Aorta (tissue), 5 donors: Measurements from ENCODE around the gene CILP2. TPM values are rescaled to one million over a fixed set of nuclear protein-coding genes. Genes with fewer than 3 reads are reported as not detected.

ENCODE experiments used
- ATAC-seq: fragments of 200-7000 bp; cut with Tn5 transposase; one replicate; pipeline ENCODE4 v1.9.1; 2022; ENCODE audit warnings: moderate library complexity; ENCODE audit not compliant: low FRiP score
- DNase-seq, 2 donors: peaks; one replicate each; pipeline ENCODE4 v3.0.0-alpha.2; 2020
- H3K27ac ChIP-seq, 2 donors: one replicate each; pipeline ENCODE4 v1.5.1; 2013; ENCODE audit warnings: low read length in 2 of 2, mild to moderate bottlenecking in 2 of 2, moderate library complexity in 2 of 2, control low read depth in 1 of 2, inconsistent platforms in 1 of 2, low read depth in 1 of 2
- H3K27me3 ChIP-seq, 2 donors: one replicate each; pipeline ENCODE4 v1.6.1; 2013; ENCODE audit warnings: control low read depth in 1 of 2, low read length in 1 of 2, mild to moderate bottlenecking in 1 of 2, moderate library complexity in 1 of 2; ENCODE audit not compliant: insufficient read depth in 2 of 2, control insufficient read depth in 1 of 2
- H3K36me3 ChIP-seq, 2 donors: one replicate each; pipeline ENCODE4 v1.6.1; 2013; ENCODE audit warnings: control low read depth in 1 of 2, low read length in 1 of 2, mild to moderate bottlenecking in 1 of 2; ENCODE audit not compliant: insufficient read depth in 2 of 2, control insufficient read depth in 1 of 2
- H3K4me1 ChIP-seq, 2 donors: one replicate each; pipeline ENCODE4 v1.6.1; 2013; ENCODE audit warnings: low read length in 2 of 2, control low read depth in 1 of 2, mild to moderate bottlenecking in 1 of 2, moderate library complexity in 1 of 2; ENCODE audit not compliant: insufficient read depth in 2 of 2, control insufficient read depth in 1 of 2
- H3K4me3 ChIP-seq, 2 donors: one replicate each; pipeline ENCODE4 v1.5.1; 2013; ENCODE audit warnings: low read length in 2 of 2, control low read depth in 1 of 2, mild to moderate bottlenecking in 1 of 2
- H3K9me3 ChIP-seq: one replicate; pipeline ENCODE4 v1.6.1; 2013; ENCODE audit warnings: mild to moderate bottlenecking, low read length; ENCODE audit not compliant: control insufficient read depth
- WGBS, 2 donors: extraction: QIAGEN DNeasy Blood & Tissue Kit; methylation state at CpG; one replicate each; pipeline ENCODE4 v1.1.7; 2013; 5-methylcytosine and 5-hydroxymethylcytosine counted together
- intact Hi-C, 2 donors: fragments of 100-400 bp; cut with DNase I; formaldehyde crosslinking; loops; one replicate each; pipeline versions ENCODE4 v1.14.2 to v1.15.0; 2022
- polyA plus RNA-seq, 2 donors: library from polyadenylated mRNA; stranded (reverse); fragments of 200-250 nt; gene quantifications; one replicate each; pipeline ENCODE4 v1.2.3, GENCODE V29; 2013
- total RNA-seq, 2 donors: library from RNA; stranded (reverse); fragmentation: NEBNext Ultra II Directional; extraction: Animal tissue kit (Norgen Biotek cat#: 25700); gene quantifications; one replicate each; pipeline ENCODE4 v1.2.1, GENCODE V29; 2021
- donor health status: healthy with polysubstance abuse.
- donor health status: Bipolar disorder and iron deficiency.
- donor health status: DM: no; HTN: no; CAD: no.
- donor health status: DM: no; HTN: no; CAD: no.
- donor health status: DM: yes; HTN: yes; CAD: no.

Gene CILP2
- total and polyA plus RNA-seq, 4 donors: 0.13 to 4.2 (median 0.36) TPM; not detected in 1

DNA sequence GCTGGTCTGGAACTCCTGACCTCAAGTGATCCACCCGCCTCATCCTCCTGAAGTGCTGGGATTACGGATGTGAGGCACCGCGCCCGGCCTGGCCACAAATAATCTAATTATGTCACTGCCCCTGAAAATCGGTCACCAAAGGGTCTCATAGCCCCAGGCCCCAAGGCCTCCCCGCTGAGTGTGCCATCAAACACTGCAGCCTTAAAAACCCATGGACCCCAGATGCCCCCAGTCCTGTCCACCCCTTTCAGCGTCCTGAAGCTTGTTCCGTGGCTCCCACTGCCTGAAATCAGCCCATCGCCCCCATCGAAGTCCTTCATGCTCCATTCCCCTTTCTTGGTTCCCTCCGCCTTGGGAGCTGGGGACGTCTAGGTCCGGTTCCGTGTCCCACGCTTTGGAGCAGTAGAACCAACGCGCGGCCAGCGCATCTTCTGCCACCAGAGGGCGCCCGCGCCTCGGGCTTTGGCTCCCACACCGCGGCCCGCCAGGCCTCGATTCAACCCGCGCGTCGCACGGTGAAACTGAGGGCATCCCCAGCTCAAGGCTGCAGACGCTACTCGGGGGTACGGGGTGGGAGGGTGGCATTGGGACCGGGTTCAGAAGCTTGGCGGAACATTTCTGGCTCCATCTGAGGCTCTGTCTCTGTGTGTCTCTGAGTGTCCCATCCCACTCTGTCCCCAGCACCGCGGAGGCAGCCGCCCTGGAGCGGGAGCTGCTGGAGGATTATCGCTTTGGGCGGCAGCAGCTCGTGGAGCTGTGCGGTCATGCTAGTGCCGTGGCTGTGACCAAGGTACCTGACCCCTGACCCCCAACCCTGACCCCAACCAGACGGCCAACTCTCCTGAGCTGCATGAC, 5.9 kb upstream of the CILP2 start:
- no peaks in the 10 kb centered on the region for H3K4me1 ChIP-seq
- H3K9me3 ChIP-seq: no peaks in the 10 kb centered on the region
- intact Hi-C loops: loop anchor here (1.0 to 5.0 kb wide), 4 partner anchors 110 to 430 kb away; partner anchors contain the start of gene GMIP (in 1 of the 2)
- DNase-seq (peak; percentile 88 to 97), ATAC-seq (peak; percentile 85)
- no peaks in the 10 kb centered on the region for H3K36me3 ChIP-seq
- H3K27me3 ChIP-seq: no peaks in the 10 kb centered on the region
- 22 to 23% methylated on average over 48 of the region's 48 CpGs for WGBS, 2 donors
- no peak overlapping the region for H3K4me3 ChIP-seq
- H3K27ac ChIP-seq: no peak overlapping the region

DNA sequence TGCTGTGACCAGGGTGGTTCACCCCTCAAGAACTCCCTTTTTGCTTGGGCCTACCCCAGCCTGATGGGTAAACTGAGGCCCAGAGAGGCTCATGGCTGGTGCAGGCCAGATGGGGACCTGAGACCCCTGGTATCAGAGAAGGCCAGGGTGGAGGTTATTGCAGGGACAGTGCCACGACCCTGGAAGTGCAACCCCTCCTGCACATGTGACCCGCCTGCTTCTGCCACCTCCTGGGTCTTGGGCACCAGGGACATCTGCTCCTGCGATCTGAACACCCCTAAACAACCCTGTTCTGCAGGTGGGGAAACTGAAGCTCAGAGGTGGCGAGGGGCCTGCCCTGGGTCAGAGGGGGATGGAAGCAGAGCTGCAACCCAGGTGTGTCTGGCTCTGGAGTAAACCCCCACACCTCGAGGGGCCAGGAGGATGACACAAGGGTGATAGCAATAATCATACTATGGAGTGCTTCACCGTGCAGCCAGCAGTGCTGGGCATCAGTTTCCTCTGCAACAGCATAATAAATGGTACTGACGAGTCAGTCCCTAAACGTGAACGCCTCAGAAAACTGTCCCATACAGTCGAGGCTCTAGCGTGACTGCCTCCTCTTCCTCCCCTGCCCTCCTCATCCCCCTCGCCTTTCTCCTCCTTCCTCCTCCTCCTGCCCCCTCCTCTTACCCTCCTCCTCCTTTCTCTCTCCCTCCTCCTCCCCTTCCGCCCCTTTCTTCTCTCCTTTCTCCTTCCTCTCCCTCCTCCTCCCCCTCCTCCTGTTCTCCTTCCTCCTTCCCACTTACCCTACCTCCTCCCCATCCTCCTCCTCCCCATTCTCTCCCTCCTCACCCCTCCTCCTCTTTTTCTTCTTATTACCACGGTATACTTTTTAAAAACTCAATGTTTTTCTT, 5.0 kb upstream of the CILP2 start:
- H3K27ac ChIP-seq: no peak overlapping the region
- DNase-seq: no peak
- H3K4me3 ChIP-seq: no peak overlapping the region
- no peaks in the 10 kb centered on the region for H3K27me3 ChIP-seq
- no peak for ATAC-seq
- no peaks in the 10 kb centered on the region for H3K9me3 ChIP-seq
- no peaks in the 10 kb centered on the region for H3K36me3 ChIP-seq
- H3K4me1 ChIP-seq: no peaks in the 10 kb centered on the region
- intact Hi-C loops: loop anchor here (1.0 to 5.0 kb wide), 4 partner anchors 109 to 429 kb away; partner anchors contain the start of gene GMIP (in 1 of the 2)
- 74 to 76% methylated on average over 14 of the region's 14 CpGs for WGBS, 2 donors

DNA sequence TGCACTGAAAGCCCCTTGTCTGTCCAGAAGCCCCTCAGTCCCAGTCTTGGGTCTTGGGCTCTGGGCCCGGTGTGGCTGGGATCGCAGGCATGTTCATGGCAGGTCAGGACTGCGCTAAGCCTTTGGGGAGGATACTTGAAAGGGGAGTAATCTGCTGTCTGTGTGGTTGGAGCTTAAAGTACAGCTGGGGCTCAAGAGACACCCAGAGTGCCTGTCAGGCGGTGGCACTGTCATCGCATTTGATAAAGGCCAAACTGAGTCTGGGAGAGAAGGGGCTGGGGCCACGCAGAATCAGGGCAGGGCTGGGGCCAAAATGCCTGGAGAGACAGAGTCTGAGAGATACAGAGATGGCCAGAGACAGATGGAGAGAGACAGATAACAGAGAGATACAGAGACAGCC, 4.2 kb upstream of the CILP2 start:
- H3K9me3 ChIP-seq: no peaks in the 10 kb centered on the region
- no peaks in the 10 kb centered on the region for H3K4me1 ChIP-seq
- no peaks in the 10 kb centered on the region for H3K27me3 ChIP-seq
- no peak overlapping the region for H3K4me3 ChIP-seq
- WGBS, 2 donors: 91 to 93% methylated on average over 6 of the region's 6 CpGs
- DNase-seq: no peak
- no peak overlapping the region for H3K27ac ChIP-seq
- H3K36me3 ChIP-seq: no peaks in the 10 kb centered on the region
- no peak for ATAC-seq
- intact Hi-C loops: loop anchor here (2.0 to 5.0 kb wide), 3 partner anchors 108 to 428 kb away; partner anchors contain the start of gene GMIP (in 1 of the 2)

DNA sequence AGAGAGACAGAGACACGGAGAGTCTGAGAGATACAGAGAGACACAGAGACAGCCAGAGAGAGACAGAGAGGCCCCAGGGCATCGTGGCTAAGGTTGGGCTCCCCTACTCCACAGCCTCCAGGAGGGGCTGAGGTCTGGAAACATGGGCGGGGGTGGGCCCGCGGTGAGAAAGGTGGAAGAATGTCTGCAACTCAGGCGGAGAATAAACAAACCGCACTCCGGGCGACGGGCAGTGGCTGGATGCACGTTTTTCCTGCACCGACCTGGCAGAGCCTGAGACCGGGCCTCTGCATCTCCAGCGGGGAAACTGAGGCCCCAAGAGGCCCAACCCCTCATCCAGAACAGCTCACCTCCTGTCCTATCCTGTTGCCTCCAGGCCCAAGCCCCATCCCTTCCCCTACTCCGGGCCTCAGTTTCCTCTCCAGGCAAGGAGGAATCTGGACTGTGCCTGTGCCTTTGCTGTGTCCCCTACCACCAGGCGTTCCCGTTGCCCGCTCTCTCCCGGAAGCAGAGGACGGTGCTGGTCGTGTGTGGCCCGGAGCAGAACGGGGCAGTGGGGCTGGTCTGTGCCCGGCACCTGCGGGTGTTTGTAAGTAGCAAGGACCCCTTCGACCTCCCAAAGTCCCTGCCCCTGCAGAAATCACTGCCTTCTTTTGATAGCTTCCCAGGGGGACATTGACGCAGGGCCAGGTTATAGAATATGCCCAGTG, 3.4 kb upstream of the CILP2 start:
- Histone ChIP-seq H3K9me3 (no peaks in the 10 kb centered on the region), H3K4me3 (no peak overlapping the region), H3K36me3 (no peaks in the 10 kb centered on the region), H3K27me3 (no peaks in the 10 kb centered on the region), H3K4me1 (no peaks in the 10 kb centered on the region), H3K27ac (no peak overlapping the region)
- intact Hi-C loops: loop anchor here in 1 of 2 donors (5.0 kb wide), 2 partner anchors 108 to 428 kb away; partner anchors contain the start of gene GMIP
- 84 to 85% methylated on average over 27 of the region's 27 CpGs for WGBS, 2 donors
- no peak for DNase-seq
- no peak for ATAC-seq

- Histone ChIP-seq H3K27ac (no peak overlapping the region), H3K9me3 (no peaks in the 10 kb centered on the region), H3K27me3 (no peaks in the 10 kb centered on the region), H3K4me1 (no peaks in the 10 kb centered on the region), H3K4me3 (no peak overlapping the region), H3K36me3 (no peaks in the 10 kb centered on the region)
- 90 to 94% methylated on average over 33 to 34 of the region's 34 CpGs for WGBS, 2 donors
- DNase-seq: no peak
- ATAC-seq: no peak
- intact Hi-C loops: no loop called here
Observed at GRCh38 chr19:19535311-19536191, 2.5 kb upstream of the CILP2 start.

GRCh38 chr19:19537075-19538048, 703 bp upstream of the CILP2 start:
- Histone ChIP-seq H3K4me3 (no peak overlapping the region), H3K36me3 (no peaks in the 10 kb centered on the region), H3K9me3 (no peaks in the 10 kb centered on the region), H3K4me1 (no peaks in the 10 kb centered on the region), H3K27ac (no peak overlapping the region), H3K27me3 (no peaks in the 10 kb centered on the region)
- intact Hi-C loops: no loop called here
- WGBS, 2 donors: 27 to 28% methylated on average over 58 to 59 of the region's 59 CpGs
- ATAC-seq (no peak), DNase-seq (no peak)

- no peaks in the 10 kb centered on the region for H3K36me3 ChIP-seq
- no peaks in the 10 kb centered on the region for H3K27me3 ChIP-seq
- H3K27ac ChIP-seq: no peak overlapping the region
- ATAC-seq (no peak), DNase-seq (no peak)
- intact Hi-C loops: no loop called here
- H3K9me3 ChIP-seq: no peaks in the 10 kb centered on the region
- no peak overlapping the region for H3K4me3 ChIP-seq
- H3K4me1 ChIP-seq: no peaks in the 10 kb centered on the region
- WGBS, 2 donors: 25 to 27% methylated on average over 7 of the region's 7 CpGs
Observed at GRCh38 chr19:19538785-19539166, 711 bp downstream of the CILP2 start.
